ENCODE results near the gene TTC17. TPM values are rescaled to one million over a fixed set of nuclear protein-coding genes. Genes with fewer than 3 reads are reported as not detected.

Gene TTC17
- total and polyA plus RNA-seq, 9 of the 15 experiments (the other 6 are each of a cell fraction or from before 2014, with no cell fraction given) = 19.7 to 99.1 (median 53.3) TPM

GRCh38 chr11:43311791-43312607 lies 46.7 kb upstream of the TTC17 start, which contains the start of gene API5 (continued):
- TF ChIP-seq MYC (IDR thresholded peaks at IDR 0.05; ENCODE audit: low read depth, low read length) (peak; percentile 77), MYC (CRISPR knock-in tag; IDR thresholded peaks at IDR 0.05; ENCODE audit: borderline replicate concordance, low read depth) (peak; percentile 74; the same call in 1 of the 2 replicates), KLF1 (tag; IDR thresholded peaks at IDR 0.05) (no peak), ZNF165 (CRISPR knock-in tag; IDR thresholded peaks at IDR 0.05; ENCODE audit: borderline replicate concordance) (no peak), SMAD3 (CRISPR knock-in tag; conservative IDR thresholded peaks at IDR 0.05) (0 out of 2 replicates have a peak, but pooled peaks have one; percentile 43), ZNF830 (CRISPR knock-in tag; IDR thresholded peaks at IDR 0.05) (0 out of 2 replicates have a peak, but pooled peaks have one; percentile 40), PKNOX1 (IDR thresholded peaks at IDR 0.05) (peak; percentile 92), GTF2F1 (IDR thresholded peaks at IDR 0.05; ENCODE audit: low read depth, low read length) (no peak), HNRNPH1 (optimal IDR thresholded peaks at IDR 0.05; ENCODE audit: low read depth, low read length) (no peak), AFF4 (CRISPR knock-in tag; IDR thresholded peaks at IDR 0.05) (0 out of 2 replicates have a peak, but pooled peaks have one; percentile 39), STAG1 (CRISPR knock-in tag; IDR thresholded peaks at IDR 0.05; ENCODE audit: borderline replicate concordance) (no peak), GABPA (tag; conservative IDR thresholded peaks at IDR 0.05; ENCODE audit: low read depth) (0 out of 2 replicates have a peak, but pooled peaks have one; percentile 37), CTCF (IDR thresholded peaks at IDR 0.05 in 2 of 3, conservative IDR thresholded peaks at IDR 0.05 in 1 of 3; ENCODE audit: insufficient read depth in 2 of 3, low read depth in 1 of 3, low read length in 3 of 3) (peak; percentile 85 to 94 (median 85)), NR2C2 (CRISPR knock-in tag; IDR thresholded peaks at IDR 0.05) (no peak), NR2C2 (tag; IDR thresholded peaks at IDR 0.05) (peak; percentile 59; the same call in 1 of the 2 replicates), THRB (CRISPR knock-in tag; conservative IDR thresholded peaks at IDR 0.05) (no peak), CCNT2 (IDR thresholded peaks at IDR 0.05; ENCODE audit: borderline replicate concordance, extremely low read depth, insufficient read length, low read depth, low read length) (peak; percentile 78), TCF7 (IDR thresholded peaks at IDR 0.05; ENCODE audit: borderline replicate concordance) (peak; percentile 52; the same call in 1 of the 2 replicates), PRMT5 (CRISPR knock-in tag; IDR thresholded peaks at IDR 0.05) (peak; percentile 61; the same call in 1 of the 2 replicates)

Data from K562 (cell line).